H9 (cell line): ENCODE measurements around the gene PLA2G4D. TPM values are rescaled to one million over a fixed set of nuclear protein-coding genes. Genes with fewer than 3 reads are reported as not detected.

ENCODE experiments used
- DNase-seq: peaks from one replicate; pipeline ENCODE4 v3.0.0-alpha.2; 2017
- H2AFZ ChIP-seq: one replicate; pipeline ENCODE4 v1.6.1; 2013; ENCODE audit warnings: mild to moderate bottlenecking, low read length, control low read depth, moderate library complexity
- H2AK5ac ChIP-seq: 2 replicates; pipeline ENCODE4 v1.6.1; 2013; ENCODE audit warnings: low read length, control low read depth, mixed read lengths; ENCODE audit not compliant: insufficient read length
- H2BK120ac ChIP-seq: one replicate; pipeline ENCODE4 v1.6.1; 2013; ENCODE audit warnings: low read depth, mild to moderate bottlenecking, low read length, control low read depth, inconsistent platforms; ENCODE audit not compliant: poor library complexity, severe bottlenecking
- H2BK12ac ChIP-seq: 2 replicates; pipeline ENCODE4 v1.6.1; 2013; ENCODE audit warnings: low read length, control low read depth, mixed read lengths, low read depth; ENCODE audit not compliant: insufficient read length
- H2BK15ac ChIP-seq: 2 replicates; pipeline ENCODE4 v1.6.1; 2013; ENCODE audit warnings: low read depth, low read length, control low read depth
- H2BK20ac ChIP-seq: one replicate; pipeline ENCODE4 v1.6.1; 2013; ENCODE audit warnings: low read depth, mild to moderate bottlenecking, low read length, control low read depth, inconsistent platforms; ENCODE audit not compliant: poor library complexity, severe bottlenecking
- H2BK5ac ChIP-seq: 2 replicates; pipeline ENCODE4 v1.6.1; 2013; ENCODE audit warnings: low read length, control low read depth, mixed read lengths; ENCODE audit not compliant: insufficient read length
- H3K14ac ChIP-seq: 2 replicates; pipeline ENCODE4 v1.6.1; 2013; ENCODE audit warnings: low read length, control low read depth; ENCODE audit not compliant: insufficient read depth
- H3K18ac ChIP-seq: 2 replicates; pipeline ENCODE4 v1.6.1; 2013; ENCODE audit warnings: low read depth, mild to moderate bottlenecking, mixed read lengths, low read length, control low read depth; ENCODE audit not compliant: insufficient read length
- H3K23ac ChIP-seq: 2 replicates; pipeline ENCODE4 v1.6.1; 2013; ENCODE audit warnings: low read length, control low read depth, mixed read lengths, low read depth; ENCODE audit not compliant: insufficient read length
- H3K23me2 ChIP-seq: 2 replicates; pipeline ENCODE4 v1.6.1; 2013; ENCODE audit warnings: low read depth, mild to moderate bottlenecking, mixed read lengths, low read length, control low read depth; ENCODE audit not compliant: insufficient read length, poor library complexity, severe bottlenecking
- H3K27ac ChIP-seq: 2 replicates; pipeline ENCODE4 v1.5.1; 2013; ENCODE audit warnings: low read length, control low read depth, mixed read lengths, low read depth; ENCODE audit not compliant: insufficient read length
- H3K27me3 ChIP-seq: 2 replicates; pipeline ENCODE4 v1.6.1; 2013; ENCODE audit warnings: low read length, control low read depth, inconsistent platforms; ENCODE audit not compliant: insufficient read depth
- H3K4ac ChIP-seq: 2 replicates; pipeline ENCODE4 v1.6.1; 2013; ENCODE audit warnings: low read depth, mild to moderate bottlenecking, control low read depth, inconsistent platforms, low read length, moderate library complexity
- H3K4me1 ChIP-seq: 2 replicates; pipeline ENCODE4 v1.6.1; 2013; ENCODE audit warnings: low read length, control low read depth, inconsistent platforms; ENCODE audit not compliant: insufficient read depth
- H3K4me2 ChIP-seq: 2 replicates; pipeline ENCODE4 v1.6.1; 2013; ENCODE audit warnings: low read length, control low read depth, mixed read lengths; ENCODE audit not compliant: insufficient read length, insufficient read depth
- H3K56ac ChIP-seq: 2 replicates; pipeline ENCODE4 v1.6.1; 2013; ENCODE audit warnings: low read depth, mild to moderate bottlenecking, mixed read lengths, low read length, control low read depth; ENCODE audit not compliant: insufficient read length
- H3K79me1 ChIP-seq: 2 replicates; pipeline ENCODE4 v1.6.1; 2013; ENCODE audit warnings: low read depth, mild to moderate bottlenecking, moderate library complexity, low read length, control low read depth, inconsistent platforms; ENCODE audit not compliant: insufficient read depth, poor library complexity, severe bottlenecking
- H3K79me2 ChIP-seq: 2 replicates; pipeline ENCODE4 v1.6.1; 2013; ENCODE audit warnings: low read length, control low read depth, inconsistent platforms; ENCODE audit not compliant: insufficient read depth
- H3K9ac ChIP-seq: 2 replicates; pipeline ENCODE4 v1.6.1; 2013; ENCODE audit warnings: low read length, control low read depth, mixed read lengths; ENCODE audit not compliant: insufficient read length; ENCODE audit errors: extremely low read depth
- H3K9me3 ChIP-seq: one replicate; pipeline ENCODE4 v1.6.1; 2013; ENCODE audit warnings: low read depth, low read length, inconsistent platforms; ENCODE audit not compliant: control insufficient read depth
- H3T11ph ChIP-seq: one replicate; pipeline ENCODE4 v1.6.1; 2013; ENCODE audit warnings: mild to moderate bottlenecking, low read length, control low read depth, inconsistent platforms
- H4K20me1 ChIP-seq: one replicate; pipeline ENCODE4 v1.6.1; 2013; ENCODE audit not compliant: control insufficient read depth, insufficient read length, insufficient read depth
- H4K5ac ChIP-seq: 2 replicates; pipeline ENCODE4 v1.6.1; 2013; ENCODE audit warnings: low read depth, mild to moderate bottlenecking, mixed read lengths, low read length, control low read depth; ENCODE audit not compliant: insufficient read length
- H4K8ac ChIP-seq: replicated peaks from 2 replicates; pipeline ENCODE4 v1.6.1; 2013; ENCODE audit warnings: low read length, control low read depth, mixed read lengths, low read depth; ENCODE audit not compliant: insufficient read length
- H4K91ac ChIP-seq: 2 replicates; pipeline ENCODE4 v1.6.1; 2013; ENCODE audit warnings: low read depth, mild to moderate bottlenecking, moderate library complexity, mixed read lengths, low read length, control low read depth; ENCODE audit not compliant: insufficient read length
- H3K27ac Mint-ChIP-seq, 3 experiments: 2 replicates in 2 of 3; 3 replicates in 1 of 3; pipeline ENCODE4 v1.8.0; 2020 to 2021; ENCODE audit warnings: mixed read lengths in 3 of 3, mild to moderate bottlenecking in 1 of 3, moderate library complexity in 1 of 3
- H3K27me3 Mint-ChIP-seq: 2 replicates; pipeline ENCODE4 v1.8.0; 2021; ENCODE audit warnings: low read depth, mild to moderate bottlenecking, moderate library complexity, mixed read lengths
- H3K36me3 Mint-ChIP-seq, 3 experiments: 2 replicates in 2 of 3; 3 replicates in 1 of 3; pipeline ENCODE4 v1.8.0; 2020 to 2021; ENCODE audit warnings: low read depth in 3 of 3, mixed read lengths in 3 of 3; ENCODE audit not compliant: insufficient read depth in 1 of 3
- H3K4me1 Mint-ChIP-seq, 2 experiments: 2 replicates each; pipeline ENCODE4 v1.8.0; 2020; ENCODE audit warnings: mixed read lengths in 2 of 2
- H3K4me3 Mint-ChIP-seq, 2 experiments: 2 replicates in 1 of 2; 3 replicates in 1 of 2; pipeline ENCODE4 v1.8.0; 2020 to 2021; ENCODE audit warnings: mild to moderate bottlenecking in 2 of 2, mixed read lengths in 2 of 2, moderate library complexity in 1 of 2
- H3K9me3 Mint-ChIP-seq, 2 experiments: 2 replicates in 1 of 2; 3 replicates in 1 of 2; pipeline ENCODE4 v1.8.0; 2020; ENCODE audit warnings: mild to moderate bottlenecking in 2 of 2, mixed read lengths in 2 of 2, moderate library complexity in 1 of 2
- CTCF ChIP-seq: fragments of 200-600 bp; sonication (generic); conservative IDR thresholded peaks from 3 replicates; pipeline ENCODE4 v1.8.0; 2021; ENCODE audit warnings: antibody characterized with exemption, mild to moderate bottlenecking
- WGBS: extraction: QIAGEN DNeasy Blood & Tissue Kit; methylation state at CpG from one replicate; pipeline ENCODE4 v1.1.7; 2013; ENCODE audit warnings: missing lambda C conversion rate, low lambda C conversion rate, mixed read lengths; ENCODE audit not compliant: insufficient read length; ENCODE audit errors: extremely low coverage; 5-methylcytosine and 5-hydroxymethylcytosine counted together
- total RNA-seq: library from RNA; stranded (reverse); gene quantifications from 2 replicates; pipeline ENCODE4 v1.2.1, GENCODE V29; 2021

PLA2G4D gene
- total RNA-seq, 1 experiment from 2014 or later: 0.33 TPM

- Histone ChIP-seq H2AK5ac (no peak overlapping the region), H2BK120ac (no peak overlapping the region), H4K91ac (no peak overlapping the region), H3K9me3 (no peaks in the 10 kb centered on the region), H2BK12ac (no peak overlapping the region), H4K20me1 (no peaks in the 10 kb centered on the region), H3K14ac (no peak overlapping the region), H4K5ac (no peak overlapping the region), H3K4me2 (no peak overlapping the region), H2AFZ (no peak overlapping the region), H3K4ac (no peak overlapping the region), H2BK20ac (no peak overlapping the region), H3K56ac (no peak overlapping the region), H2BK15ac (no peak overlapping the region), H3K23ac (no peak overlapping the region), H4K8ac (no peak overlapping the region), H3K27me3 (no peaks in the 10 kb centered on the region), H3K79me1 (no peaks in the 10 kb centered on the region), H3K4me1 (no peaks in the 10 kb centered on the region), H3K23me2 (no peaks in the 10 kb centered on the region), H3K18ac (no peak overlapping the region), H3T11ph (no peak overlapping the region), H3K9ac (no peak overlapping the region), H3K79me2 (no peaks in the 10 kb centered on the region), H3K27ac (no peak overlapping the region), H2BK5ac (no peak overlapping the region)
- no peak overlapping the region; a peak in 1 of 7 replicates for H3K27ac Mint-ChIP-seq
- no peak overlapping the region for H3K4me3 Mint-ChIP-seq
- H3K27me3 Mint-ChIP-seq: peaks cover 3% of the 10 kb centered on the region; the same call in 1 of the 2 replicates
- H3K36me3 Mint-ChIP-seq: no peaks in the 10 kb centered on the region
- WGBS: no CpG with 5 or more reads among the region's 10 CpGs
- no peak for TF ChIP-seq CTCF
- peaks cover 10 to 11% of the 10 kb centered on the region in 2 experiments for H3K4me1 Mint-ChIP-seq
- no peak for DNase-seq
- no peaks in the 10 kb centered on the region for H3K9me3 Mint-ChIP-seq
Measured at GRCh38 chr15:42050484-42051255, 43.7 kb downstream of the PLA2G4D start.
